Endothelial cell of umbilical vein (primary cell): ENCODE measurements around the gene ARMH1. TPM values are rescaled to one million over a fixed set of nuclear protein-coding genes. Genes with fewer than 3 reads are reported as not detected.

Source experiments
- BruUV-seq: library from RNA; stranded (reverse); fragments of 400-500 nt; replicated peaks from 2 replicates; lab custom pipeline; 2021; lab: Mats Ljungman, UMichigan
- CTCF ChIA-PET: fragments of 300-600, 350-600 bp; sonication (Branson Sonifier 250); formaldehyde crosslinking; loops from one replicate; lab custom pipeline; 2021; ENCODE audit warnings: antibody characterized with exemption, inconsistent platforms; lab: Charles Lee
- POLR2A ChIA-PET: fragments of 300-600, 350-600 bp; sonication (Branson Sonifier 250); formaldehyde crosslinking; loops from one replicate; lab custom pipeline; 2021; ENCODE audit warnings: antibody characterized with exemption, inconsistent platforms; lab: Charles Lee
- DNase-seq: peaks from one replicate; pipeline ENCODE4 v3.0.0-alpha.2; 2011; ENCODE audit warnings: low read depth, low spot score
- FAIRE-seq: peaks from 2 replicates; lab custom pipeline; 2011; peaks lifted over from hg19 to GRCh38; lab: Jason Lieb, UNC
- H2AFZ ChIP-seq: 2 replicates; pipeline ENCODE4 v1.6.0; 2012; ENCODE audit warnings: low read depth, low read length, control low read depth, inconsistent platforms
- H3K27ac ChIP-seq: 2 replicates; pipeline ENCODE4 v1.5.1; 2011; ENCODE audit warnings: low read depth, mild to moderate bottlenecking, control low read depth, low read length, moderate library complexity; ENCODE audit not compliant: insufficient read depth
- H3K27me3 ChIP-seq, 2 experiments: 2 replicates each; pipeline versions ENCODE4 v1.6.0 to v1.6.1; 2011; ENCODE audit warnings: low read length in 2 of 2, mixed read lengths in 1 of 2; ENCODE audit not compliant: control insufficient read depth in 2 of 2, insufficient read depth in 2 of 2
- H3K36me3 ChIP-seq, 2 experiments: 2 replicates in 1 of 2; 3 replicates in 1 of 2; pipeline ENCODE4 v1.5.1; 2011; ENCODE audit warnings: low read length in 2 of 2, mild to moderate bottlenecking in 1 of 2, moderate library complexity in 1 of 2; ENCODE audit not compliant: control insufficient read depth in 2 of 2, insufficient read depth in 2 of 2; ENCODE audit errors: extremely low read depth in 1 of 2
- H3K4me1 ChIP-seq: 3 replicates; pipeline ENCODE4 v1.5.1; 2011; ENCODE audit warnings: mild to moderate bottlenecking, low read length; ENCODE audit not compliant: control insufficient read depth, insufficient read depth; ENCODE audit errors: extremely low read depth
- H3K4me2 ChIP-seq: 2 replicates; pipeline ENCODE4 v1.6.1; 2011; ENCODE audit warnings: low read length, control low read depth, mixed read lengths; ENCODE audit not compliant: insufficient read depth
- H3K4me3 ChIP-seq, 3 experiments: fragments of 200-600 bp in 1 of 3; sonication (generic), shearing (Covaris generic) in 1 of 3; replicated peaks in 1 of 3; 2 replicates each; pipeline ENCODE4 v1.5.1; 2011 to 2016; ENCODE audit warnings: control low read depth in 3 of 3, low read length in 3 of 3, mild to moderate bottlenecking in 2 of 3, inconsistent platforms in 1 of 3, low read depth in 1 of 3, moderate library complexity in 1 of 3; ENCODE audit not compliant: insufficient read depth in 1 of 3
- H3K79me2 ChIP-seq: 2 replicates; pipeline ENCODE4 v1.6.0; 2012; ENCODE audit warnings: low read length, inconsistent platforms; ENCODE audit not compliant: control insufficient read depth, insufficient read depth
- H3K9ac ChIP-seq: replicated peaks from 2 replicates; pipeline ENCODE3; 2011; ENCODE audit warnings: low read length, control low read depth; ENCODE audit not compliant: insufficient read depth; ENCODE audit errors: extremely low read depth
- H3K9me1 ChIP-seq: replicated peaks from 3 replicates; pipeline ENCODE4 v1.6.0; 2011; ENCODE audit warnings: mild to moderate bottlenecking, low read length; ENCODE audit not compliant: control insufficient read depth, insufficient read depth; ENCODE audit errors: extremely low read depth
- H3K9me3 ChIP-seq: replicated peaks from 2 replicates; pipeline ENCODE4 v1.5.1; 2012; ENCODE audit warnings: low read length, inconsistent platforms; ENCODE audit not compliant: control insufficient read depth, insufficient read depth
- H4K20me1 ChIP-seq: replicated peaks from 2 replicates; pipeline ENCODE3; 2011; ENCODE audit warnings: mild to moderate bottlenecking, low read length; ENCODE audit not compliant: control insufficient read depth, insufficient read depth; ENCODE audit errors: extremely low read depth
- FOS ChIP-seq: IDR thresholded peaks from 2 replicates; pipeline ENCODE4 v1.6.1; 2011; ENCODE audit warnings: mild to moderate bottlenecking, low read length, moderate library complexity, borderline replicate concordance; ENCODE audit not compliant: insufficient read depth
- JUN ChIP-seq: IDR thresholded peaks from 2 replicates; pipeline ENCODE4 v1.6.1; 2011; ENCODE audit warnings: borderline replicate concordance, low read depth; ENCODE audit not compliant: insufficient read length, insufficient read depth
- POLR2A ChIP-seq: IDR thresholded peaks from 2 replicates; pipeline ENCODE4 v1.6.1; 2012; ENCODE audit warnings: low read depth, mild to moderate bottlenecking, control low read depth, low read length
- POLR2AphosphoS5 ChIP-seq: IDR thresholded peaks from 2 replicates; pipeline ENCODE4 v1.6.1; 2012; ENCODE audit warnings: low read depth, mild to moderate bottlenecking, control low read depth, low read length, moderate library complexity; ENCODE audit not compliant: insufficient read depth
- dilution Hi-C: fragments of 300-500 bp; cut with MboI; formaldehyde crosslinking; loops from one replicate; pipeline ENCODE4 v1.15.0; 2019; ENCODE audit warnings: low sequenced_read_pairs; ENCODE audit not compliant: extremely low pct_ligation_motif_present
- intact Hi-C: fragments of 100-400 bp; cut with micrococcal nuclease; formaldehyde crosslinking; loops from one replicate; pipeline ENCODE4 v1.10.0; 2022
- polyA plus RNA-seq, 4 experiments: library from polyadenylated mRNA; depleted of rRNA in 3 of 4; stranded (reverse) in 3 of 4; unstranded in 1 of 4; fragments of >200 nt; gene quantifications; 2 replicates each; pipeline versions ENCODE4 v1.2.1 to v1.2.3, GENCODE V29; 2011 to 2012; ENCODE audit warnings: missing spikeins in 1 of 4
- total RNA-seq: library from RNA; stranded (reverse); gene quantifications from 2 replicates; pipeline ENCODE4 v1.2.3, GENCODE V29; 2021
- TF ChIP-seq, protein P1 (sequence below), 2 donors: IDR thresholded peaks; 1 replicate in 1 of 2; 2 replicates in 1 of 2; pipeline ENCODE4 v1.5.1; 2011; ENCODE audit warnings: low read length in 2 of 2, mild to moderate bottlenecking in 2 of 2, moderate library complexity in 2 of 2, control low read depth in 1 of 2, inconsistent platforms in 1 of 2, low read depth in 1 of 2; ENCODE audit not compliant: insufficient read depth in 1 of 2; ENCODE audit errors: extremely low read depth in 1 of 2

Gene ARMH1
- total and polyA plus RNA-seq, 2 donors (not counting 3 experiments of a cell fraction or from before 2014, with no cell fraction given), result 0.17 TPM; not detected in 1

DNA sequence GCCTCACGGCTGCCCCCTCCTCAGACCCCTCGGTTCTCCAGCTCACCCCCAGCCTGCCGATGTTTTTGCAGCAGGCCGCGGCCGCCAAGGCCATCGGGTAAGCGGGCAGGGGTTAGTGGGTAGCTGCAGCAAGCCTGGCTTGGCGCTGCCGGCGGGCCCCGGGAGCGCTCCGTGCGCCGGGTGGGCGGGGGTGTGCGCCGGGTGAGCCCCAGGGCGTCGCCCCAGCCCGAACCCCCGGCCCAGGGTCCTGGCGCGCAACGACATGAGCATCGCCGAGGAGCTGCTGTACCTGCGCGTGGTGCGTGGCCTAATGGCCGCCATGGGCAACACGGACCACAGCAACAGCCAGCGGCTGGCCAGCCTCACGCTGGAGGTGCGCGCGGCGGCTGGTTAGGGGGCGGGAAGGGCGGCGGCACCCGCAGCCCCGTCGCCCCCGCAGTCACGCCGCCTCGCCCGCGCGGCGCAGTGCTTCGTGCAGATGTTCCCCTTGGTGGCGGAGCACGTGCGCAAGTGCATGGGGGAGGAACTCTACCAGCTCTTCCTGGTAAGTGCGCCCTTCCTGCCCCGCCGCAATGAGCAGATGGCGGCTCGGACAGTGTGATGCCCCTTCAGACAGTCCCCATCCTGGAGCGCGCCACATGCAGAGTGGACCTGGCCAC lies 49.9 kb downstream of the ARMH1 start:
- CTCF ChIA-PET, result no interaction called here
- POLR2A ChIA-PET, result no interaction called here
- no peak for DNase-seq
- dilution Hi-C loops (no loop called here), intact Hi-C loops (no loop called here)
- Histone ChIP-seq H3K9ac (no peak overlapping the region), H3K27me3 (no peaks in the 10 kb centered on the region), H3K27ac (no peak overlapping the region), H4K20me1 (no peaks in the 10 kb centered on the region), H2AFZ (no peak overlapping the region), H3K4me2 (no peak overlapping the region), H3K9me3 (no peaks in the 10 kb centered on the region), H3K9me1 (no peaks in the 10 kb centered on the region), H3K4me3 (no peak overlapping the region), H3K4me1 (no peaks in the 10 kb centered on the region), H3K36me3 (no peaks in the 10 kb centered on the region), H3K79me2 (no peaks in the 10 kb centered on the region)
- FAIRE-seq, result no peak
- TF ChIP-seq POLR2AphosphoS5 (no peak), FOS (no peak), POLR2A (no peak), JUN (no peak)
- TF ChIP-seq, protein P1, sequence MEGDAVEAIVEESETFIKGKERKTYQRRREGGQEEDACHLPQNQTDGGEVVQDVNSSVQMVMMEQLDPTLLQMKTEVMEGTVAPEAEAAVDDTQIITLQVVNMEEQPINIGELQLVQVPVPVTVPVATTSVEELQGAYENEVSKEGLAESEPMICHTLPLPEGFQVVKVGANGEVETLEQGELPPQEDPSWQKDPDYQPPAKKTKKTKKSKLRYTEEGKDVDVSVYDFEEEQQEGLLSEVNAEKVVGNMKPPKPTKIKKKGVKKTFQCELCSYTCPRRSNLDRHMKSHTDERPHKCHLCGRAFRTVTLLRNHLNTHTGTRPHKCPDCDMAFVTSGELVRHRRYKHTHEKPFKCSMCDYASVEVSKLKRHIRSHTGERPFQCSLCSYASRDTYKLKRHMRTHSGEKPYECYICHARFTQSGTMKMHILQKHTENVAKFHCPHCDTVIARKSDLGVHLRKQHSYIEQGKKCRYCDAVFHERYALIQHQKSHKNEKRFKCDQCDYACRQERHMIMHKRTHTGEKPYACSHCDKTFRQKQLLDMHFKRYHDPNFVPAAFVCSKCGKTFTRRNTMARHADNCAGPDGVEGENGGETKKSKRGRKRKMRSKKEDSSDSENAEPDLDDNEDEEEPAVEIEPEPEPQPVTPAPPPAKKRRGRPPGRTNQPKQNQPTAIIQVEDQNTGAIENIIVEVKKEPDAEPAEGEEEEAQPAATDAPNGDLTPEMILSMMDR (IDR thresholded peaks at IDR 0.05; ENCODE audit: extremely low read depth in 1 of 2, insufficient read depth in 1 of 2, low read depth in 1 of 2, low read length in 2 of 2), result no peak
- no TSS peak for BruUV-seq
